AG04450 (cell line): ENCODE data around the gene METRN. TPM values are rescaled to one million over a fixed set of nuclear protein-coding genes. Genes with fewer than 3 reads are reported as not detected.

Source experiments
- CTCF ChIA-PET: fragments of 300-600, 350-600 bp; formaldehyde crosslinking; extraction: SDS; loops from one replicate; lab custom pipeline; 2022; ENCODE audit warnings: antibody characterized with exemption, inconsistent platforms; lab: Charles Lee
- POLR2A ChIA-PET: fragments of 350-600 bp; formaldehyde crosslinking; extraction: SDS; loops from one replicate; lab custom pipeline; 2021; ENCODE audit warnings: antibody characterized with exemption, inconsistent platforms; lab: Yijun Ruan, JAX
- DNase-seq: peaks from one replicate; pipeline ENCODE4 v3.0.0-alpha.2; 2011; ENCODE audit warnings: low read depth, low spot score
- H3K27ac ChIP-seq: one replicate; pipeline ENCODE4 v1.5.1; 2012; ENCODE audit warnings: low read depth, low read length, control low read depth
- H3K27me3 ChIP-seq: one replicate; pipeline ENCODE4 v1.6.0; 2012; ENCODE audit warnings: low read length; ENCODE audit not compliant: control insufficient read depth, insufficient read depth
- H3K4me3 ChIP-seq: 2 replicates; pipeline ENCODE4 v1.5.1; 2011; ENCODE audit warnings: mild to moderate bottlenecking, low read depth, low read length, control low read depth
- H3K9me3 ChIP-seq: 2 replicates; pipeline ENCODE4 v1.5.1; 2012; ENCODE audit warnings: low read length; ENCODE audit not compliant: control insufficient read depth, insufficient read depth
- polyA plus RNA-seq: library from polyadenylated mRNA; depleted of rRNA; stranded (reverse); fragments of >200 nt; gene quantifications from 2 replicates; pipeline ENCODE4 v1.2.3, GENCODE V29; 2011
- TF ChIP-seq, protein P1 (sequence below): IDR thresholded peaks from 2 replicates; pipeline ENCODE4 v1.5.1; 2011; ENCODE audit warnings: low read depth, low read length, control low read depth, inconsistent platforms

The METRN gene
- polyA plus RNA-seq, 1 experiment = 20.0 TPM

DNA sequence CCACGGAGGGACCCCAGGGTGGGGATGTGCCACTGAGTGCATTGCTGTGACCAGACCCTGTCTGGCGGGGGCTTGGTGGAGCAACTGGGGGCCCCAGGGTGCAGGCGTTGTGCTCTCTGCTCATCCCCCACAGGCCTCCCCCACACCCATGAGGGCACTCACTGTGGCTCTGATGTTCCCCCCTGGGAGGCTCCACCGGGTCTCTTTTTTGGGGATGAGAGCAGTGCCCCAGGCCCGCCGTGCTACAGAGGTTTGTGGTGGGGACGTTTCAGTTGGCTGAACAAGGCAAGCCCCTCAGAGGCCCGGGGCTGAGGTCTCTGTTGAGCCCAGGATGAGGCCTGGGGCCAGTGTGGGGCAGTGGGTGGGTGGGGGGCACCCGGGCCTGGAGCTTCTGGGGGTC is 8.8 kb downstream of the METRN start:
- H3K27ac ChIP-seq = no peak overlapping the region
- H3K27me3 ChIP-seq = no peaks in the 10 kb centered on the region
- H3K4me3 ChIP-seq = no peak overlapping the region
- TF ChIP-seq, protein P1, sequence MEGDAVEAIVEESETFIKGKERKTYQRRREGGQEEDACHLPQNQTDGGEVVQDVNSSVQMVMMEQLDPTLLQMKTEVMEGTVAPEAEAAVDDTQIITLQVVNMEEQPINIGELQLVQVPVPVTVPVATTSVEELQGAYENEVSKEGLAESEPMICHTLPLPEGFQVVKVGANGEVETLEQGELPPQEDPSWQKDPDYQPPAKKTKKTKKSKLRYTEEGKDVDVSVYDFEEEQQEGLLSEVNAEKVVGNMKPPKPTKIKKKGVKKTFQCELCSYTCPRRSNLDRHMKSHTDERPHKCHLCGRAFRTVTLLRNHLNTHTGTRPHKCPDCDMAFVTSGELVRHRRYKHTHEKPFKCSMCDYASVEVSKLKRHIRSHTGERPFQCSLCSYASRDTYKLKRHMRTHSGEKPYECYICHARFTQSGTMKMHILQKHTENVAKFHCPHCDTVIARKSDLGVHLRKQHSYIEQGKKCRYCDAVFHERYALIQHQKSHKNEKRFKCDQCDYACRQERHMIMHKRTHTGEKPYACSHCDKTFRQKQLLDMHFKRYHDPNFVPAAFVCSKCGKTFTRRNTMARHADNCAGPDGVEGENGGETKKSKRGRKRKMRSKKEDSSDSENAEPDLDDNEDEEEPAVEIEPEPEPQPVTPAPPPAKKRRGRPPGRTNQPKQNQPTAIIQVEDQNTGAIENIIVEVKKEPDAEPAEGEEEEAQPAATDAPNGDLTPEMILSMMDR = no peak
- H3K9me3 ChIP-seq = no peaks in the 10 kb centered on the region; the same call in 1 of the 2 replicates
- ChIA-PET CTCF (interaction anchor here (0.6 kb wide), 1 partner anchor 488 kb away, joined by 5 read pairs; no protein-coding TSS in a partner anchor), POLR2A (no interaction called here)
- DNase-seq = no peak

DNA sequence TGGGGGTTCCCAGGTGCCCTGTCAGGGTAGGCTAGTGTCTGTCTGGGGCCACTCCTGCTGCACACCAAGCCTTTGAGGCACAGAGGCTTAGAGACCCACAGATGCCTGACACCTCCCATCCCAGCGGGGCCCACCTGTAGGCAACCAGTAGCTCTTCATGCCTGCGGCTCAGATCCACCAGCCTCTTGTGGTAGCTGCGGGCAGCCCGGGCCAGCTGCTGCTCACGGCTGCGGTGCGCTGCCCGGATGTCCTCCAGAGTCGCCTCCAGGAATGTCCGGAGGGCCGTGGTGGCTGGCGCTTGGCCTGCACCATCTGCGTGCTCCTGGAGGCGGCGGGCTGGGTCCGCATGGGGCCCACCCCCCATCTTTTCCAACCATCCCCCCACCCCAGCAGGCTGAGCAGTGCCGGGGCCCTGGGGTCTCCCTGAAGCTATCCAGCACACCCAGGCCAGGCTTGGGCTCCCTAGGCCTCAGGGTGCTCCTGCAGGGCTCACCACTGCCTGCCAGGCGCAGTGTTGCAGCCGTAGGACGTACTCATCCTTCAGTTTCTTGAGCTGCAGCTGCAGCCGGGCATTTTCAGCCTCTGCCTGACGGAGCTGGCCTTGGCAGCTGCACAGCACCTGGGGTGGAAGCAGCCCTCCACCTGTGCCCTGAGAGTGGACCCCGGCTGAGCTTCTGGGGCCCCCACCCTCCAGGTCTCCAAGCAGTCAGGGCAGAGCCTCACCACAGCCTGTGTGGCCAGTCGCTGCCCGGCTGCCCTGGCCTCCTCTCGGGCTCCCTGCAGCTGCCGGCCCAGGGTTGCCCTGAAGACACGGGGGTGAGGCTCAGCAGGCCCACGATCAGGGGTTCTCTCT is 9.5 kb downstream of the METRN start:
- CTCF ChIA-PET = interaction anchor here (0.6 to 1.4 kb wide), 3 partner anchors 8 to 489 kb away, joined by 3 to 5 read pairs (median 5); no protein-coding TSS in a partner anchor
- no peak for DNase-seq
- POLR2A ChIA-PET = interaction anchor here (0.9 kb wide), 1 partner anchor 34 kb away, joined by 5 read pairs; no protein-coding TSS in a partner anchor
- Histone ChIP-seq H3K4me3 (no peak overlapping the region), H3K9me3 (no peaks in the 10 kb centered on the region; the same call in 1 of the 2 replicates), H3K27me3 (no peaks in the 10 kb centered on the region), H3K27ac (no peak overlapping the region)
- TF ChIP-seq, protein P1 = no peak

DNA sequence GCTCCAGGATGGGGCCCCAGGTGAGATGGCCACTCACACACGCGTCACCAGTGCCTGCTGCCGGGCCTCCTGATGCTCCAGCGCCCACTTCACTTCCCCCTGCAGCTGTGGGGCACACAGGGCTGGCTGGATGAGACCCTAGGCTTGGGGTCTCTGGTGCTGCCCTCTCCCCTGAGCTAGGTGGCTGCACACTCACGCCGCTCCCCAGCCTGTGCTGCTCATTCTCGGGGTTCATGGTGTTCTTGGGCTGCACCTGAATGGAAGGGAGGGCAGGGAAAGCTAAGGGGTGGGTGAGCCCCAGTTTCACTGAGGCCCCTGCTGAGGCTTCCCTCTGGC is 10.1 kb downstream of the METRN start:
- Histone ChIP-seq H3K27me3 (no peaks in the 10 kb centered on the region), H3K4me3 (no peak overlapping the region), H3K27ac (no peak overlapping the region), H3K9me3 (no peaks in the 10 kb centered on the region; the same call in 1 of the 2 replicates)
- TF ChIP-seq, protein P1 = no peak
- ChIA-PET POLR2A (interaction anchor here (0.9 kb wide), 1 partner anchor 34 kb away, joined by 5 read pairs; no protein-coding TSS in a partner anchor), CTCF (interaction anchor here (1.4 kb wide), 1 partner anchor 9 kb away, joined by 5 read pairs; no protein-coding TSS in a partner anchor)
- no peak for DNase-seq

DNA sequence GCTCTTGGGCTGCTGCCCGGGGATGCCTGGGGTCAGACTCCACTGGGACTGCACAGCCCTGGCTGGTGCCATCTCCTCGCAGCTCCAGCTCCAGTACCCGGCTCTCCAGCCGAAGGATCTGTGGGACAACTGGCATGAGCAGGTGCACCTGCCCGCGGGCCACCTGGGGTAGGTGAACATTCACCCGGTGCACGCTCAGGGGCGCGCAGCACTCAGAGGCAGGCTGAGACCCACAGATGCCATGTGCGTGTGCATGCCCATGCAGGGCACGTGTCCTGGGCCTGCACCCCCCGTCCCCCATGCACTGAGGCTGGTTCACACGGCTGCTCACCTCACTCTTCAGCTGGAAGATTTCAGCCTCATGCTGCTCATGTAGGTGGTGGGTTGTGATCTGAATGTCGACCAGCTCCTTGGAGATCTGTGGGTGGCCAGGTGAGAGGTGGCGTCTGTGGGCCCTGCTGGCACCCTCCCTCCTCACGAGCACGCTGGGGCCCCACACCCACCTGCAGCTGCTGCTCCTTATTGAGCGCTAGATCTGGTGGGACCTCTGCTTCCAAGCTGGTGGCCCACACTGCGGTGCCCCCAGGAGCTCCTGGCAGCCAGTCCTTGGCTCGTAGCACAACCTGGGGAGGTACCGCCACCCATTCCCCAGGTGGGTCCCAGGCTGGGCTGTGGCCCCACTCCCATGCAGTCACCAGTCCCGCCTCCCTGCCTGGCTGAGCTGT is 10.7 kb downstream of the METRN start:
- CTCF ChIA-PET = interaction anchor here (1.4 kb wide), 1 partner anchor 9 kb away, joined by 5 read pairs; no protein-coding TSS in a partner anchor

More for the DNA sequence above, 10.7 kb downstream of the METRN start:
- H3K27me3 ChIP-seq = no peaks in the 10 kb centered on the region
- no peak for DNase-seq
- H3K4me3 ChIP-seq = no peak overlapping the region
- H3K9me3 ChIP-seq = no peaks in the 10 kb centered on the region; the same call in 1 of the 2 replicates
- POLR2A ChIA-PET = interaction anchor here (1.4 kb wide), 1 partner anchor 13 kb away, joined by 6 read pairs; no protein-coding TSS in a partner anchor
- TF ChIP-seq, protein P1 = no peak
- no peak overlapping the region for H3K27ac ChIP-seq
